COLO668 (cell line): Measurements from ENCODE around the gene TRIM9.

Source experiments
- DNase-seq: peaks from one replicate; lab custom pipeline; 2025; ENCODE audit not compliant: unreplicated experiment; lab: John Stamatoyannopoulos, UW

TRIM9 gene

DNA sequence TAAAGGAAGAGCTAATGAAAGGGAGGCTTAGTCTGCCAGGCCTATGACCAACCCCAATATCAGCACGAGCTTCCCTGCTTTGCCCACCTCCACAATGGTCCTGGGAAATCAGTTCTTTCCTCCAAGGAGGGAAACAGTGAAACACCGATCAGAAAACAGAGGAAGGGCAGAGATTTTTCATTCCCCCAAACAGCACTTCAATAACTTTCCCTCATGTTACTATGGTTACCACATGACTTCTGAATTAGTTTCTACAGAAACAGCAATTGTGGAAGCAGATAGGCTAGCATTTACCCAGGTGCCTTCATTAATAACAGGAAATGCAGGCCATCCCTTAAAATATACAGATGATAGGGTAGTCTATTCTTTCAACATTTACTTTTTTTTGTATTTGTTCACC lies 35.9 kb downstream of the TRIM9 start:
- DNase-seq = no peak

DNA sequence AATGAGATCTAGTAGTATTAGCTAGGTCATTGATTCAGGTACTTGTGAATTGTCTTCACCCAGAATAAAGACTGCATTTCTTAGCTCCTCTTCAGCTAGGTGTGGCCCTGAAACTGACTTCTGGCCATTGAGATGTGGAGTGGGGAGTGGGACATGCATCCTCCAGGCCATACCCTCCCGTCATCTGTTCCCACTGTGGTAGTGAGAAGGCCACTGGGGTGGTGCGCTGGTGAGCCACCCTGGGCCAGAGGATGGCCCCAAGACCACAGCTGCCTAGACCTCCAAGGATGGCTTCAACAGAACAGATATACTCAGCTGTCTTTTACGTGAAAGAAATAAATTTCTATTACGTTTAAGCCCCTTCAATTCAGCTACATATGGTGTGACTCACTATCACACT lies 36.5 kb downstream of the TRIM9 start:
- DNase-seq = no peak

DNA sequence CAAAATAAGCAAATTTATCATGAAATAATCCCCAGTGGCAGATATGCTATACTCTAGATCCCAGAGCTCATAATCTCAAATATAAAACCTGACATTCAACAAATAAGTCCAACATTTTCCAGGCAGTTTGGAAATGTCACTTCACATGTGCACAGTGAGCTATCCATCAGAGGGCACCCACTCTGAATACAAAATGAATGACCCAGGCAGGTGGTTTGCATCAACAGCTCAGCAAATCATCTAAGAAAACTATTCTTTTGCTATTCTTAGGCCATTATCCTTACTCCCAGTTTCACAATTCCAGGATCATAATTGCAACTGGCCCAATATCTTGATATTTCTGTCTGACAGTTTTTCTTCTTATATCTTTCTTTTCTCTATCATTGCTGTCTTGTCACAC lies 38.5 kb downstream of the TRIM9 start:
- no peak for DNase-seq

DNA sequence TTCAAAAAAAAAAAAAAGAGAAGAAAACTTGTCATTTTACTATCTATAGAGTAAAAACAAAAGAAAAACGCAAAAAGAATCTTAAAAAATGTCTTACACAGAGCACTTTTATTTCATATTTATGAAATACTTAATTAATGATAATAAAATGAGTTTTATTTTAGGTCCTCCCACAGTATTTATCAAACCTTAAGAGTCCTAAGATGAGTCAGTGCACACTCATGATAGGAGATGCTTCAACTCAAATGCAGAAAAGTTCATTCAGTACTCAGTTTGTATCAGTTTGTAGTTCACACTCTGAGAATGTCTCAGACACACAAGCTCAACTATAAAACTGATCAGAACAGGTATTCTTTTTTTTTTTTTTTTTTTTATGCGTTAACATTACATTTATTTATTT lies 41.7 kb downstream of the TRIM9 start:
- no peak for DNase-seq

DNA sequence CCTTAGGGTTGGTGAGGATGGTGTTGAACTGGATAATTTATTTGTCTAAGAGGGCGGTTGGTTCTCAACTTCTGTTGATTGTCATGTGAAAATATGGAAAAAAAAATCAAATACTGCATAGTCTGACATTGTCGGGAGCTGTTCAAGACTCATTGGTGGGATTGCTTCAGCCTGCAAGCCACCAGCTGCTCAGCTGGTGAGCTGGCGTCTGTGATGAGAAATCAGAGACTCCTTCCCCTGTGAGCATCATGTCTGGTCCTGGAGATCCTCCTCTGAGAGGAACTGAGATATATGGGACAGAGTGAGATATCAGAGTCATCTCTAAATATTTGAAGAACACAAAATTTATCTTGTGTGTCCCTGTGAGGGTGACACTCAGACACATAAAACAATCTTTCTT lies 49.9 kb downstream of the TRIM9 start:
- DNase-seq = no peak

DNA sequence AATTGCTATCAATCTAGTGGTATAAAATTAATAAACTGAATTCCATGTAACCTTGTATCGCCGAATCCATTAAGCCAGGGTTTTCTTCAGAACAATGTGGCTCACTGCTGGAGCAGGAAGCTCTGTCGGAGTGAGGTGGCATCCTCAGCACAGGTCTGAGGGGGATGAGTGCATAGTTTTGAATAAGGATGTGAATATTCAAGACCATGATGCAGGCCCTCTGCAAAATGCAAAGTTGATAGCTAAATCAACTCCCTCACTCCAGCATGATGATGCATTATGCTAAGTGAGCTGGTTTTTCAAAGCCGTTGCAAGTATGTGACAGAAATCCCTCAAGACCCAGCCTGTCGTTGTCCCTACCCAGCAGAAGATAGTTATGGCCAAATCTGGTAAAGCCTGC lies 53.0 kb downstream of the TRIM9 start:
- DNase-seq = no peak

DNA sequence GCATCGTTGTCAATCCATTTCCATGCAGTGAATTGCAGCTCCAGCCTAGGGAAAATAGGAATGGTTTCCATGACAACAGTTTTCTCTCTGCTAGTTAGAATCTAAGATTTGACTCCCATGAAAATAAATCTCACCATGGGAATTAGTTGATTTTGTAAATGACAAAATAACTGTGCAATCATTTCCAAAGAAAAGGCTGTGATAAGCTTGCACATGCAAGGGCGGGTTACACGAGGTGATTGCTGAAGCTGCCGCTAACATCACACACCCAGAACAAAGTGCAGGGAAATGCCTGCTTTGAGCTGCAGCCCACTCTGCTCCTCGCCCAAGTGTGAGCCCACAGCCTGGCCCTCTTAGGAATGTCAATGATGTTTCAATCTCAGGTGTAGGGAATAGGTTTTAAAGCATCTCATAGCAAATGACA lies 53.8 kb downstream of the TRIM9 start:
- DNase-seq = no peak

DNA sequence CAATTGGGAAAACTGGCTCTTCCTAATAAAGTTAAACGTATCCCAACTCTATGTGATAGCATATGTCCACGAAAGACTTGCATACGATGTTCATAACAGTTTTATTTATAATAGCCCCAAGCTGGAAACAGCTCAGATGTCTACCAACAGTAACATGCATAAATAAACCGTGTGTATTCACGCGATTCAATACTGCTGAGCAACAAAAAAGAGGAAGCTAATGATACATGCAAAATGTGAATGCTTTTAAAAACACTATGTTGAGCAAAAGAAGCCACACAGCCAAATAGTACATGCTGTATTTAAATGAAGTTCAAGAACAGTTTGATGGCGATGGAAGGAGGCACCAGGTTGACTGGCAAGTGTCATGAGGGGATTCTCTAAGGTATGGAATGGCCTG lies 55.7 kb downstream of the TRIM9 start:
- DNase-seq = no peak

DNA sequence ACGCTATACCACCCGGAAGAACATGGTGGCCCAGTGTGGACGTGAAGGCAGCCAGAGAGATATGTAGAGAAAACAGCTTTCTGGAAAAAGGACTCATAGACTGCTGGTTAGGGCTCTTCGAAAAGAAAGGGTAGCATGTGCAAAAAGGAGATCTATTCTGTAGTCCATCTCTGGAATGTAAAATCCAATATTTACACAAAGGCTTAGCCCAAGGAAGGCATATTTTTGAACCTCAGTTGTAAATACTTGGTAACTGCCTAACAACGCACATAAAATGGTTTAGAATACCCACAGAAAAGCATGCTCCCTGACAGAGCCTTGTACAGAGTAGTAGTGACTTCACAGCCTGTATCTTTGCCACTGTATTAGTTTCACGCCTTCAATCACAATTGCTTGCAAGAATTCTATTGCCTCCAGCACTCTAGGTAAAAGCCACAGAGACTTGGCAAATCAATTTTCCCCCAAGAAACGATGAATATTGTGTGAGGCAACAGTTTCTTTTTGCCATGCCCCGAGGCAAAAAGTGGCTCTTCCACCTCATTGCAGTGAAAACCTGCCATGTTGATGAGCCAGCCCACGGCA lies 59.2 kb downstream of the TRIM9 start:
- DNase-seq = no peak

DNA sequence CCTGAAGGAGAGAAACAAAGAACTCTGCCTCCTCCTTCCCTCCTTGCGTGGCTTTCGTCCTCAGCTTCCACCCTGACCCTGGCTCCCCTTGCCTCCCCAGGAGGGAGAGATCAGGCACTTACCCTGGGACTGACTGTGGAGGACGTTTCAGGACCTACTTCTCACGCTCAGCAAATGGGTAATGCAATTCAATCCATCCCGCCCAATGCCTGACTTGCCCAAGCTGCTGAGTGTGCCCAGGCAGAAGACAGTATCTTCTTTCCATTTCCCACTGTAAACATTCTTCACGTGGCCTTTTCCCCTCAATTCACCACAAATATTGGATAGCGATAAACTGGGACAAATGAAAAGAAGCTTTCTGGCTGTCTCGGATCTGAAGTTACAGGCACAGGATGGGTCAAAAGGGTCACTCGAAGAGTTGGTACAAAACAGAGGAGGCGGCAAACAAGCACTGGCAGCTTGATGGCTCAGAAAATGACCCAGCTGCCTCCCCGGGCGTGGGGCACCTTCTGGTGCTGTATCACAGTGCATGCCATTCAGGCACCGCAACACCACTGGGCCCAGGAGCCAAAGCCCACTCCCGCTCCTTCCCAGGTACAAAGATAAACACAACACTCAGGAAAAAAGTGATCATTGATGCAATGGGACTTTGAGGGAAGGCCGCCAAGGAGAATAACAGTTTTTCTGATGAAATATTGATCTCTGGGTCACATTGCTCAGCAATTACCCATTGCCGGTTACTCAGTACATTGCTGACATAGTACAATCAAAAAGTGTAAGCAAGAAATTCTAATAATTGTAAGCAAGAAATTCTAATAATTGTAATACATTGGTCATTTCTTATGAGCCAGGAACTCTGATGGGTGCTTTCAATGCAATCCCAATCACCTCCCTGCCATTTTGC lies 65.8 kb downstream of the TRIM9 start:
- DNase-seq = no peak

DNA sequence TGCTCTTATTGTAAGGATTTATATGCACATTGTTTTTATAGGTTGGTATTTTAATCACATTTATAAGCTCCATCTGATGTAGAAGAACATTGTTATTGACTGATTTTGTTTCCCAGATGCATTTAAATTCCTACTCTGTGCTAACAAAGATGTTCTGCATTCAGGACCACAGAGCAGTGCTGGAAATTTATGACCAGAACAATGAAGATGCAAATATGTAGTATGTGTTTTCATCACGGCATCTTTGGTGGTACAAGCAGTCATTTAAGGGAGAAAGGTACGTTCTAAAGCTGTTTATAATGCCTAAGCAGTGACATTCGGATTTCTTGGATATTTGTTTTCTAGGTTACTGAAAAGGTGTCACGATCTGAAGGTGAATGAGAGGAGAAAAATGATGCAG lies 66.5 kb downstream of the TRIM9 start:
- no peak for DNase-seq

DNA sequence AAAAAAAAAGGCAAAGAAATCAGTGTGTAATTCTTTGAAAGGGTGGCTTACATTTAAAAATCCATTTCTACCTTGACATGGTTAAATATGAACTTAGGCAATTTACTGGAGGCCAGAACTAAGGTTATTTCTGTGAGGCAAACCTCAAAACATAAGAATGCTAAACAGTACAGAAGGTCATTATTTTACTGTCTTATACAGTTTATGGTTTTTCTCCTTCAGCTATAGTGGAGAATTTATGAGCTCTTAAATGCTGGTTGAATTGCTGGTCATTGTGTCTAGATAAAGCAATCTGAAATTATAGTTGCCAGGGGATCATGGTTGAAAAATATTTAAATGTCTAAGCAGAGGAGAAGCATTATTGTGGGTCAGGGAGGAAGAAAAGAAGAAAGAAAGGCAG lies 70.5 kb downstream of the TRIM9 start:
- no peak for DNase-seq

DNA sequence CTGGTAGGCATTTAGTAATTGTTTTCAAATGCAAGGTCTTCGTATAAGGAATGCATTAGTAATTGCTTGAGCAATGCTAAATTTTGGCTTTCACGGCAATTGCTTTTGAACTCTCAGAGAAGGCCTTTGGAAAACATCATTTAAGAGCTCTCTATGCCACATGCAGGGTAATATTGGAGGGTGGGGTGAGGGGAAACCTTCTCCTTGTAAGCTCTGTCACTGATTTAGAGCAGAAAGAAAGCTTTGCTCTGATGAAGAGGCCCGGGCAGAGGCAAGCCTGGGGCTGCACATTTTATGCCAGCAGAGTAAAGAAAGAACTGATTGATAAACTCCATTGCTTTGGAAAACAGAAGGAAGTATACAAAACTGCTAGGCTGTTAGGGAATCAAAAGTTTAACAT lies 70.9 kb downstream of the TRIM9 start:
- DNase-seq = no peak

DNA sequence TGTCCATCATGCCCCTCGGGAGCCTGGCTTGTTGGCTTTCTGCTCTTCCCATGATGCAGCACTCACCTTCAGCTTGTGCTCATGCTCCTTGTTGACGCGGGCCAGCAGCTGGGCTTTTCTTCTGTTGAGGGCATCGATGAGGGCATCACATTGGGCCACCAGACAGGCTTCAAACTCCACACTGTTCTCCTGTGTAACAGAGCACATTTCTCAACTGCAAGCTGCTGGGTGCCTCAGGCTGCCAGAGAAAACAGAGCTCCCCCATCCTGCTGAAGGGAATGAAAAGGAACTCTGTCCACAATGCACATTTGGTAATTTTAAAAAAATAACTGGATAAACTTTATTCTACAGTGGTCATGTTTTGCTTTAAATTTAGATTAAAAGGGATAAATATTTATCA lies 72.1 kb downstream of the TRIM9 start:
- DNase-seq = no peak

DNA sequence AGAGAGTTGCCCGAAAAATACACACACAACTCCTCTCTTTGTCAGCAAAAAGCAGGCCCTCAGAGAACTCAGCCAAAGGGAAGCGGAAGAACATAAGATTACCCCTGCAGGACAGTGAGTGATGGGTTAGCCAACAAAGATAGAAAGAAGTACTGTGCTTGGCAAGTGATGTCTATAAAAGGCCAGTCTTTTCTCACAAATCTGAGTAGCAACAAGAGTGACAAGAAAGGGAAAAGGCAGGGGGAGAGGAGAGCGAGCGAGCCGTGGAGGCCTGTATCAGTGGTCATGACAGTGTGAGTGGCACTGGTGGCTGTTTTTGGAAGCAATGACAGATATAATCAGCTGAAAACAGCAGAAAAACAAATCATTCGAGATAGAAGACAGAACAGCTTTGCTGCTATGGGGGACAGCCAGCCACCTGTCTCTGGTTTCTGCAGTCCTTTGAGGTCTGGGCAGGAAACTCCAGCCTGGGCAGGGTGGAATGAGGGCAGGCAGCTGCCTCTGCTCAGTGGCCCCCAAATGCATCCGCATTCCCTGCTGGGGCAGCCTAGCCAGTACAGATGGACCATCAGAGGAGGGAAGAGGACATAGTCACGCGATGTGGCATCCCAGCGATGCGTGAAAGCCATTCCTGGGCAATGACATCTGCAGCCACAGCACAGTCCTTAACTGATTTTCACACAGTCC lies 74.7 kb downstream of the TRIM9 start:
- DNase-seq = no peak

DNA sequence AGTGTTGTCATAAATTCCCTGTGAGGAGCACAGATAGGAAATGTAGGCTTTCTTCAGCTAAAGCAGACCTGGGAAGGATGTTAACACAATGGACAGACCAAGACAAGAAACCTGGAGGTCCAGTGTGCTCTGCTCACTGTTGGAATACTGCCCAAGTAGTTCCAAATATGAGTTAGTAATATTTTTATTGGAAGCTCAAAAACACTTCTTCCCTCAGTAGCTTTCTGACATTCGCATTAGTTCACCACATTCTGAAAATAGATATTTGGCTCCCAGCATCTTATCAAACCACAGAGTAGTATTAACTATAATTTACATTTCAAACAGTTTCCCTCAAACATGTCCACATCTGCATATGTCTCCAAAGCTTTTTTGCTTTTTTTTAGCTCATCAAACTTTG lies 75.8 kb downstream of the TRIM9 start:
- no peak for DNase-seq

DNA sequence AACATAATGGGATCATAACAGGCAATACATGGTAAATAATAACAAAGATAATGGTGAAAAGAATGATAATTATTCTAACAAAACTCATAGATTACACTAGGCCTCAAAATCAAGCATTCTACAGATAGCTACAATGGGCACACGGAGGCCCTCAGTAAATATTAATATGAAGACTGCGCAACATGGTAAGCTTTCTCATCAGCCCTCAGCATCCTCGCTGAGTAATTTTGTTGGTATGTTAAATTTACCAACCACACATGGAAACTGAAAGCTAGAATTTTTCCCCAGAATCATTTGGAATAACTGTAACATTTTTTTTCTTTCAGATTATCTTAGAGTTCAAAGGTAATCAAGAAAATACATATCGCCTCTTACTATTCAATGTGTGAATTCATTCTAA lies 76.4 kb downstream of the TRIM9 start:
- DNase-seq = no peak

DNA sequence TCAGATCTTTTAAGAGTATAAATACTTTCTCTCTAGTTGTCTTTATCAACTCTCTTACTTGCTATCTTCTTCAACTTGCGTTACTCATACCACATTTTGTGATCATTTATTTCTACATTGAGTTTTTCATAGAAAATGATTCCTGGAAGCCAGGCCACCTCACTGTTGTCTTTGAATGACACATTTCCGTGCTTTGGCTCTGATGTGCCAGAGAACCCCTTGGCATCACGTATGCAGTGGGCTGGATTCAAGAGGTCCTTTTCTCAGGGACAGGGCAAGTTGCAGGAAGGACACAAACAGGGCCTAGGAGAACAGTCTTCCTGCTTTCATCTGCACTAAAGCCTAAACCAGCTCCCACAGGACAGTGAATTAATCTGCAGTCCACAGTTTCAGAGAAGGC lies 80.3 kb downstream of the TRIM9 start:
- DNase-seq = no peak

DNA sequence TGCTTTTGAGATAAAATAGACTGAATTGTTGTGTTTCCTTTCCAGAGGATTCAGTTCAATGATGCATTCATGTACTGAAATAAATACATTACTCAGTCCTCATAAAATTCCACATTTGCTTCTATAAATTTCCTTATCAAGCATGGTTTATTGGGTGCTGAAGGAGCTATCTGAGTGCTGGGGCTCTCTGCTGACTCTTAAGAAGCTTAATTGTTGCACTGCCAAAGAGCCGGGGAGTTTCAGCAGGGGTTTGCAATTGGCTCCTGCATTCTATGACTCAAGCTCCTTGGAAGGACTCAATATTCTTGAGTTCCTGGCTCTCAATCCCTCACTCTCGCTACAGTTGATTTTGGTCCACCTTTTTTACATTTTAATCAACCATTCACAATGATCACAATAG lies 80.8 kb downstream of the TRIM9 start:
- DNase-seq = no peak

DNA sequence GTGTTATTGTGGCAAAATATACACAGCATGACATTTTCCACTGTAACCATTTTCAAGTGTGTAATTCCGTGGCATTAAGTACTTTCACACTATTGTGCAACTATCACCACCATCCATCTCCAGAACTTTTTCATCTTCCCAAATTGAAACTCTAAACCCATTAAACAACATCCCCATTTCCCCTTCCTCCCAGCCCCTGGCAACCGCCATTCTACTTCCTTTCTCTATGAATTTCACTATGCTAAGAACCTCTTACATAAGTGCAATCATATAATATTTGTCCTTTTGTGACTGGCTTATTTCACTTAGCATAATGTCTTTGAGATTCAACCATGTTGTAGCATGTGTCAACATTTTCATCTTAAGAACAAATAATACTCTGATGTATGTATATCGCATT lies 82.8 kb downstream of the TRIM9 start:
- no peak for DNase-seq

DNA sequence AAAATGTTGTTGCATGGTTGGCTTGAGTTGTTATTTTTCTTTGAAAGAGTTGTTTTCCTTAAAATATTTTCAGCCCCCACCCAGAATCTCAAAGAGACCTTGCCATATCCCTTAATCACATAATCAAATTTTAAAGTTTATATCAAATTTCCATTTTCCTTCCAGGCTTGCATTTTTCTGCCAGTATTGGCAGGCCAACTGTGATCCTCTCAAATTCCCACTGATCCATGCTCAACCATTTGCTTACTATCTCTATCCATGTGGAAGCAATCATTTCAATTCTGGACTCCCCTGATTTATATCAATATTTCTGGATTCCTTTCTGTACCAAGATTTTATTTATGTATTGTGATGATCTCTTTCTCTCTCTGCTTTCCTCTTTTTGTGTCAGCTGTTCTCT lies 86.5 kb downstream of the TRIM9 start:
- no peak for DNase-seq

DNA sequence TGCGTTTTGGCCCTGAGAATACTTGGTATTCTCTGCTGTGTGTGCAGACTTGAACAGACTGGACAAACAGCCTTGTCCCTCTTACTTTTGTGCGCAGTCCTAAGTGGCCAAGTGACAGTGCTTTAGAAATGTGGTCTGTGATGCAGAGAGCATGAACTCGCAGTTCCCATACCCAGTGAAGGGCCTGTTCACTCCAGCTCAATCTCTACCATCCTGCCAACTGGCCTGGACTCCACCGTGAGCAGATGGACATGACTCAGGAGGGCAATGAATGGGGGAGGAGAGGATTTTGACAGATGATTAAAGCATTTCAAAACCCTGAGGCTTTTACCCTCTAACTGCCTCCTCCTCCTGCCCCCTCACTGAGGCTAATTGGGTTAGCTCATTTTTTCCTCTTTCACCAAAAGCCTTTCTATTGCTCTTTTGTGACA lies 88.1 kb downstream of the TRIM9 start:
- DNase-seq = no peak
